ENCODE results near the gene PIGX.
"Not testable (repeated sequence)": the region's sequence is repeated elsewhere in the genome, so short reads cannot be mapped to it uniquely, and the experiment has no call there.

The PIGX gene

DNA sequence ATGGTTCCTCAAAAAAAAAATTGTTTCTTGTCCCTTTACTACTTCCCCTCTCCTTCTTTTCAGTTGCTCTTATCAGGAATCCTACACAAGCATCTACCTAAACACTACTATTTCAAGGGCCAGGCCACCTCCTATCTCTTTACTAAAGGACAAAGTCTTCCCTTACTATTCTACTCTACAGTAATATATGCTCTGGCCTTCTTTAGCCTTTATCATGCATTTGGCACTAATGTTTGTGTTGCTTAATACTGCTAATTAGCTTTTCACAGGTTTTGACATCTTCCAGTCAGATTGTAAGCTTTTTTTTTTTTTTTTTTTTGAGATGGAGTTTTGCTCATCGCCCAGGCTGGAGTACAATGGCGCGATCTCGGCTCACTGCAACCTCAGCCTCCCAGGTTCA, 5.4 kb upstream of the PIGX start:
- no peak for DNase-seq

DNA sequence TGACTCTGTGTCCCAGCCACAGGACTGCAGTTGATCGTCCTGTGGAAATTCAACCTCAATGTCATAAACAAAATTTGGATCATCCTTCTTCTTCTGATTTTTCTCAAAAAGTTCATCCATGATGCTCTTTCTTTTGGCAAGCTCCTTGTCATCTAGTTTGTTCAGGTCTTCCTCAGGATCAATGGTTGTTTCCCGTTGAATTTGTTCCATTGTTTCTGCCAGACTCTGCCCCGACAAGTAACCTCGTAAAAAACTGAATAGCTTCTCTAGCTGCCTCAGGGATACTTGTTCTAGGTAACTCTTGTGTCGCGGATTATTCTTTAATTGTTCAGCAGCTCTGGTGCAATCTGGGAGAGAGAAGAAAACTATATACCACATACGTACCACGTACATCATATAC, 4.6 kb upstream of the PIGX start:
- no peak for DNase-seq

DNA sequence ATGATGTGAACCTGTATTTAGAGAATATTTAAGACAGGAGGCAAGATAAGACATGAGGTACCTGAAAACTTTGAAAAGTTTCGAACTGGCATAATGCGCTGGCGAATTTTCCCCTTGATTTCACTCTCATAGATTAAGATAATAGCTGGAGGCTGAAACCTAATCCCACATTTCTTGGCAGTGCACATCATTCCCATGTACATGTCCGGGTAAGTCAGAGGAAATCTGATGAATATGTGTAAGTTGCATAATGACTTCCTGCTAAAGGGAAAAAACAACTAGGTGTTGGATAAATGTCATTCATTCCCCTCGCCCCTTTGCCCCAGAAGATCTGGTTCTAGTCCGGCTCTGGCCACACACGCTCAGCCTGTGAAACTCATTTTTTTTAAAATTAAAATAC, 3.7 kb upstream of the PIGX start:
- no peak for DNase-seq

DNA sequence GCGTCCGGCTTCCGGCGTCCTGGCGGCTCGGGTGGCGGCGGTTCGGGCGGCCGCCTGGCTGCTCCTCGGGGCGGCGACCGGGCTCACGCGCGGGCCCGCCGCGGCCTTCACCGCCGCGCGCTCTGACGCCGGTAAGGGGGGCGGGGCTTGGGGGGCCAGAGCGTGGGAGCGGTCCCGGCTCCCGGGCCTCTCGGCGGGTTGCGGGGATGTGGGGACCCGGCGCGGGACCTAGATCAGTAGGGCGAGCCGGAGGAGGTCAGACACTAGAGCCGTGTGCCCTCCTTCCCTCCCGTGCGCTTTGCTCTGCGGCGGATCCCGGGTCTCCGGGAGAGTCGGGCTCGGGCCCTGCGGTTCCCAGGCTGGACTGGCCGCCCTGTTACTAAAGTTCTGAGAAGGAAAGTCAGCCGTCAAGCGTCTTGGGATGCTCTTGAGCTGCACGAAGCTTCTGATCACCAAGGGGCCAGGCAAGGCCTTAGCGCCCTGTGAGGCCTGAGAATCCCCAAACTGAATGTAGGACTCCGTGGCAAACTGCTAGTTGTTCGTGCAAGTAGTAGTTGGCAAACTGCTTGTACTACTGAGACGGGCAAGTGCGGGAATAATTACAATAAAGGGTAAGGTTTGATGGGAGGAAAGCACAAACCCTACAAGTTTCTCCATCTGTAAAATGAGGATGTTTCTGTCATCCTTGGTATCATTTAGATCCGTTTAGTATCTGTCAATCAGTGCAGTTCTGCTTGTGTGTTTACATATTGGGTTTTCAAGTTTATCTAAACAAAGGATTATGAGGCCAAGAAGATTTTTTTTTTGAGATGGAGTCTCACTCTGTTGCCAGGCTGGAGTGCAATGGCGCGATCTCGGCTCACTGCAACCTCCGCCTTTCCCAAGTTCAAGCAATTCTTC, 587 bp downstream of the PIGX start:
- peak; percentile 78 for DNase-seq

DNA sequence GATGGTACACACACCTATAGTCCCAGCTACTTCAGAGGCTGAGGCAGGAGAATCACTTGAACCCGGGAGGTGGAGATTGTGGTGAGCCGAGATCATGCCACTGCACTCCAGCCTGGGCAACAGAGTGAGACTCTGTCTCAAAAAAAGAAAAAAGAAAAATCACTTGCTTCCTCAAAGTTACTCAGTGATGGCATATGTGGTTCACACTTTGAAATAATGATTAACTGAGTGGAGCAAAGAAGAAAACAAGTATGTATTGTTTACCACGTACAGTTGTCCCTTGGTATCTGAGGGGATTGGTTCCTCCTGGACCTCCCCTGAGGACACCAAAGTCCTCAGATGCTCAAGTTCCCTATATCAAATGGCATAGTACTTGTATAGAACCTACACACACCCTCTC, 5.0 kb downstream of the PIGX start:
- DNase-seq, result not testable (repeated sequence)

DNA sequence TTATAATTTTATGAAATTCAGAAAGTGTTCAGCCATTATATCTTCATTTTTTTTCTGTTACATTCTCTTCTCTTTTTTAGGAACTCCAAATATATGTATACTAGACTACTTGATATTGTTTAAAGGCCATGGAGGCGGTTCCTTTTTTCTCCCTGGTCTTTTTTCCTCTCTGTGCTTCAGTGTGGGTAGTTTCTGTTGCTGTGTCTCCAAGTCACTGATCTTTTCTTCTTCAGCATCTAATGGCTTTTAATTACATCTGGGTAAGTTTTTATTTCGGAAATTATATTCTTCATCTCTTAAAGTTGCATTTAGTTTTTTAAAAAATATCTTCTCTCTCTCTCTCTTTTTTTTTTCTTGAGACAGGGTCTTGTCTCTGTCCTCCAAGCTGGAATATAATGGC, 8.9 kb downstream of the PIGX start:
- no peak for DNase-seq

DNA sequence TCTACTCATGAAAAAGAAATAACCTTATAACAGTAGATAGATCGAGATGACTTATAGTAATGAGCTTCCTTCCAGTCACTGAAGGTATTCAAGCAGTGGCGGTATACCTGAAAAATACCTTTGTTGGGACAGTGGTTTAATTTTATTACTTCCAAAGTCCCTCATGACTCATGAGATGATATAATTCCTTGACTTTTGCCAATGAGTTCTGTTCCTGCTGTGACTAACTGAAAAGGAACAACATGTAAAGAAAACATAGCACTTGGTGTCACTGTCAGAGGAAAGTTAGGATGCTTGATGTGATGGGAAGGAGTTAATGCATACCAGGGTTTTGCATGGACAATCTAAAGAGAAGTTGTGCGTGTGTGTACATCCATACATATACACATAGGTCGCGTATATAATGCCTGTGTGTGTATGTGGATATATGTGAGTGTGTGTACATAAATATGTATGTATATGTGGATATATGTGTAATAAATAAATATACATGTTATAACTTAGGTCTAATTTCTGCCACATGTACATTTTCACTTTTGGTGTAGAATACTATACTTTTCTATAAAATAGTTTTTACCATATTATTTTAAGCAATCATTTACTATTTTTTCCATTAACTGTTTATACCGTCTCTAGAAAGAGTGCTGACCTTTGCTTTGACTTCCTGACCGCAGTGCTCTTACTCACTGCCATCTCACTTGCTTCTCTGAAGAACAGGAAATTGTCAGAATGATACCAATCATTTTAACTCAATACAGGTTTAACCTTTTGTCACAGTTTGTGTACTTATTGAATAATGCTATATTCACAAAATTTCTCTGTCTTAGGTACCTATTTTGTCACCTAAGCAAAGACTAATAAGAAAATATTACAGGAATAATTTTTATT, 14.9 kb downstream of the PIGX start:
- DNase-seq, result no peak

DNA sequence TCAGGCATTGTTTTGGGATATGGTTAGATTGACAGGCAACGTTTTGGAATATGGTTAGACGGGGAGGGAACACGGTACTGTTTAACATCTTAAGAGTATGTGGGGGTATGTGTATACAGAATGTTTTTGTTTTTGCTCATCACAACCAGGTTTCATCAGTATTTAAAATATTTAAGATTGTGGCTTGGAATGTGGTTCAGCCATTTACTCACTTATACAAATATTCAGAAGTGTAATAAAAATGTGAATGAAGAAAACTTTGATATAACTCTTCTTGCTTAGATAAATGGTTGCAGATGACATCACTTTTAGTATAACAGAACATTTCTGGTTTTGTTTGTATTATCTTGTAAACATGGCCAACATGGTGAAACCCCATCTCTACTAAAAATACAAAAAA, 23.6 kb downstream of the PIGX start:
- no peak for DNase-seq

DNA sequence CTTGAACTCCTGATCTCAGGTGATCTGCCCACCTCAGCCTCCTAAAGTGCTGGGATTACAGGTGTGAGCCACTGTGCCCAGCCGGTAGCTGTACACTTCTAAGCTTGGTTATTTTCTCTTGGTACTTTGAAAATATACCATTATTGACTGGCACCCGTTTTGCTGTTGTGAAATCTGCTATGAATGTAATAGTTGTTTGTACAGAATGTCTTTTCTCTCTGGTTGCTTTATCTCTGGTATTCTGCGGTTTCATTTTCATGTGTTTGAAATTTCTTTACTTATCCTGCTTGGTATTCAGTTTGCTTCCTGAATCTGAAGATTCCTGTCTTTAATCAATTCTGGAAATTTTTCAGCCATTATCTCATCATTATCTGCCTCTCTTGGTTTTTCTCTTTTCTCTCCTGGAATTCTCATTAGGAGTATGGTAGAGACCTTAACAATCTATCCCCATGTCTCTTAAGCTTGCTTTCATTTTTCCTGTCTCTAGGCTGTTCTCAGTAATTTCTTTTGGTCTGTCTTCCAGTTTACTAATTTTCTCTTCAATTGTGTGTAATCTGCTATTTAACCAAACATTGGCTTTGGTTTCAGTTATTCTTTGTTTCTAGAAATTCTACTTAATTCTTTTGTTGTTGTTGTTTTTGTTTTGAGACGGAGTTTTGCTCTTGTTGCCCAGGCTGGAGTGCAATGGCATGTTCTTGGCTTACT, 24.6 kb downstream of the PIGX start:
- DNase-seq, result no peak

DNA sequence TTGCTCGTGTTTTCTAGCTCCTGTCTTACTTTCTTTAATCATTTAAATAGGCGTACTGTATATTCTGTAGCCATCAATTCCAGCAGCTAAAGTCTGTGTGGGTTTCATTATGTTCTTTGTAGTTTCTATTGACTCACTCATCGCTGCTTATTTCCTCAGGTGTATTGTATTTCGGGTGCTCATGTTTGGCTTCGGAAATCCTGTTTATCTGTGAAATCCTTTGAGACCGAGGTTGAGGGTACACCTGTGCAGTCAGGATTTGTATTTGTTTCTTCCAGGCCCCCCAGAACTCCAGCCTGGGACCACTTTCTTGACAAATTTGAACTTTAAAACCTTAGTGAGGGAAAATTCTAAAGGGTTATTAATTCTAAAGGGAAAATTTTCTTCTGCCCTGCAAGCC, 25.5 kb downstream of the PIGX start:
- DNase-seq, result no peak

DNA sequence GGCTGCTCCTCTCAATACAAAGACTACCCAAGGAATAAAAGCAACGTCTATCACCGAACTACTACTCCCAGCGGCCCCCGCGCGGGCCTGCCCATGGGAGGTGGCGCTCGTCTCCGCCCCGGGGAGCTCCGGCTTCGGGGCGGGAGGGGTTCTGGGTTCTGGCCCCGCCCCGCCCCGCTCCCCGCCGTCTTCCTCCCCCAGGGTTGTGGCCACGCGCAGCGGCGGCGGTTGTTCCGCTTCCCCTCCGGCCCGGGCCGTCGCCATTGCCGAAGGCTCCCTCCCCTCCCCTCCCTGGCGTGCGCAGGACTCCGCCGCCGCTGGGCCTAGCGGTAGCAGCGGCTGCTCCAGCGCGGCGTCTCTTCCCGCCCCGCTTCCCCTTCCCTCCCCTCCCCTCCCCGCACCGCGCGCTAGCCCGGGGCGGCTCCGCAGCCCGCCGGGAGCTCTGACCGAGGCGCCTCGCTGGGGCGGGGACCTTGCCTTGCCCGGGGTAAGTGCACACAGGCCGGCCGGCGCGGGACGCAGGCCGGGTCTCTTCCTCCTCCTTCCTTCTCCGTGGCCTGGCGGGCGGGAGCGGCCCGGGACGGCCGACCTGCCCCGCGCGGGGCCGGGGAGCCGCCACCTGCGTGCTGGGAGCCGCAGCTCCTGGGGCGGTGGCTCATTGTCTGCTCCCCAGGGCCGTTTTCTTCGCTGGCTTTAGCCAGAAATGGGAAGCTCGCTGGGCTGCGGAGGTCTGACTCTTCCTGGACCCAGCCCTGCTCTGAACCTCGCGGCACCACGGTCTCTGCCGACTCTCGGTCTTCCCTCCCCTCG, 27.7 kb downstream of the PIGX start, which contains the start of gene PAK2:
Gene PAK2, plus strand, starts transcription at position 187 of the 810 bp plus-strand sequence. CDS start 42,790 bp downstream, outside the sequence.
- peak; percentile 92 for DNase-seq

DNA sequence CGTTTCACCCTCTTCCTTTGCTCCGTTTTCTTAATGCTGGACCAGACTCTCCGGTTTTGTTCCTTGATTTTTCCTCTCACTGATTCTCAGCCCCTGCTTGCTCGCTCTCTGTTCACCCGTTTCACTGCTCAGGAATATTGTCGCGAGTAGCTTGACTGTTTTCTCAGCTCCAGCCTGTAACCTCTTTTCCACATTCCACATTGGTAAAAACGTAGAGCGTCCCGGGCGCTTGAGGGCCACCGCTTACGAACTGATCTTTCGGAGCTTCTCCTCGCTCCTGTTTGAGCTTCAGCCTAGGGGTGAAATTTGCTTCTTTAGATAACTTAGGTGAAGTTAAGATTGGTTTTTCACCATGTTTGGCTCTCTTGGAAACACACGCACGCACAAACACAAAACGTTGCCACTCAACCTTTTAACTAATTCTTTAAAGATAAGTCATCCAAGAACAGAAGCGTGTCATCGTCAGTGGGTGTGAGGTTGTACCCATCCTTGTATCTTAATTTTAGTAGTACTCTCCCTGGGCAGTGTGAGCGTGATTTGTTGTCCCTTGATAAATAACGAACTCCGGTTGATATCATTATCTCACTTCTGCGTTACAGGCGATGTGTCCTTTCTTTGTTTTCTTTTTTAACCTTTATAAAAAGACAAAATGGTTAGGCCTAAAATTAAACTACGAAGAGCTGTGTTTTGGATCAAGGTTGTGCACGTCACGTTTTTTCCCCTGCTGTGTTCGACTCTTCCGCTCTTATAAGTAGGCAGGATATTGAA, 28.5 kb downstream of the PIGX start:
- peak; percentile 56 for DNase-seq

DNA sequence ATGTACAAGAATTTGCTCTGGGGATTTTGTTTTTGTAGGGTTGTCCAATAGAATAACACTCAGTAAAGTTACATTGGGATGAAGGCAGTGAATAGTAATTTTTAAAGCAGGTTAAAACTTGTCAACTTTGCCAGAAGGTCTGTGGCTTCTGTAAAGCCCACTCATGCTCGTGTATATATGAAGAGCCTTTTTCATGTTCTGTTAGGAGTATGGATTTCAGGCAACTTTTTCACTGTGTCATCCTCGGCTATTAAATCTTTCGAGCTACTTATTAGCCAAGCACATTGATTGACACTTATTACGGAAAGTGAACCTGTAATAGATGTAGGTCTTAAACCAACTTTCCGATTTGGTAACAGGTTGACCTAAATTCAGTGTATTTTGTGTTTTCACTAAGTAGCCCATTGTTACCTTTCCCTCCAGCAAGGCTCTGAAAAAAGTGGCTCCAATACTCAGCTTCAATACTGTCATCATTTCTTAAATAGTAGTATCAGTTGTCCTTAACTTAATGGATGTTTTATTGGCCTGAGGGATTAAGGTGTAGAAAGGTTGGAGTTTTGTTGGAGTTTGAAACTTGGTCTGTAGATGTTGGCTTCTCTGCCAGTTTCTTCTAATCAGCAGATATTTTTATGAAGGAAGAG, 29.2 kb downstream of the PIGX start:
- no peak for DNase-seq

DNA sequence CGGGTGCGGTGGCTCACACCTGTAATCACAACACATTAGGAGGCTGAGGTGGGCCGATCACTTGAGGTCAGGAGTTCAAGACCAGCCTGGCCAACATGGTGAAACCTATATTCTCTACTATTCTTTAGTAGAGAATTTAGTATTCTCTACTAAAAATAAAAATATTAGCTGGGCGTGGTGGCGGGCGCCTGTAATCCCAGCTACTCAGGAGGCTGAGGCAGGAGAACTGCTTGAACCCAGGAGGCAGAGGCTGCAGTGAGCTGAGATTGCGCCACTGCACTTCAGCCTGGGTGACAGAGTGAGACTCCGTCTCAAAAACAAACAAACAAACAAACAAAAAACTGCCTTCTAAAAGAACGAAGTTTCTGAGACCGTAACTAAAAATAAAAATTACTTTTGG, 31.4 kb downstream of the PIGX start:
- not testable (repeated sequence) for DNase-seq

DNA sequence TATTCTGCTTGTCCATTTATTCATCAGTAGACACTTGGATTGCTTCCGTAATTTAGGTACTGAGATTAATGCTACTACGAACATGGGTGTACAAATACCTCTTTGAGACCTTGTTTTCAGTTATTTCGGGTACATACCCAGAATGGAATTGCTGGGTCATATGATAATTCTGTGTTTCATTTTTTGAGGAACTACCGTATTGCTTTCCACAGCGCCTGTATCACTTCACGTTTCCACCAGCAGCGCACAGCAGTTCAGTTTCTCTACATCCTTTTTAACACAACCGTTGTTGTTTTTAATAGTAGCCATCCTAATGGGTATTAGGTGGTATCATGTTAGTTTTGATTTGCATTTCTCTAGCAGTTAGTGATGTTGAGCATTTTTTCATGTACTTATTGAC, 36.9 kb downstream of the PIGX start:
- DNase-seq, result no peak

DNA sequence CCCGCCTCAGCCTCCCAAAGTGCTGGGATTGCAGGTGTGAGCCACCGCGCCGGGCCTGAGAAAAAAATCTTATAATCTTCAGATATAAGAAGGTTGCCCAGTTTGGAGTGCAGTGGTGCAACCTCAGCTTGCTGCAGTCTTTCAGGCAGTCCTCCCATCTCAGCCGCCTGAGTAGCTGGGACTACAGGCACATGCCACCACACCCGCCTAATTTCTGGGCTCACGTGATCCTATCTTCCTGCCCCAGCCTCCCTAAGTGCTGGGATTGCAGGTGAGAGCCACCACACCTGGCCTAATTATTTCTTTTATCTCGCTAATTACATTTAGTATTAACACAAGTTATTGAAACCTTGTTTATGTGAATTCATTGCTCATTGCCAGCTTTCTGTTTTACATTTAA, 41.0 kb downstream of the PIGX start:
- no peak for DNase-seq

DNA sequence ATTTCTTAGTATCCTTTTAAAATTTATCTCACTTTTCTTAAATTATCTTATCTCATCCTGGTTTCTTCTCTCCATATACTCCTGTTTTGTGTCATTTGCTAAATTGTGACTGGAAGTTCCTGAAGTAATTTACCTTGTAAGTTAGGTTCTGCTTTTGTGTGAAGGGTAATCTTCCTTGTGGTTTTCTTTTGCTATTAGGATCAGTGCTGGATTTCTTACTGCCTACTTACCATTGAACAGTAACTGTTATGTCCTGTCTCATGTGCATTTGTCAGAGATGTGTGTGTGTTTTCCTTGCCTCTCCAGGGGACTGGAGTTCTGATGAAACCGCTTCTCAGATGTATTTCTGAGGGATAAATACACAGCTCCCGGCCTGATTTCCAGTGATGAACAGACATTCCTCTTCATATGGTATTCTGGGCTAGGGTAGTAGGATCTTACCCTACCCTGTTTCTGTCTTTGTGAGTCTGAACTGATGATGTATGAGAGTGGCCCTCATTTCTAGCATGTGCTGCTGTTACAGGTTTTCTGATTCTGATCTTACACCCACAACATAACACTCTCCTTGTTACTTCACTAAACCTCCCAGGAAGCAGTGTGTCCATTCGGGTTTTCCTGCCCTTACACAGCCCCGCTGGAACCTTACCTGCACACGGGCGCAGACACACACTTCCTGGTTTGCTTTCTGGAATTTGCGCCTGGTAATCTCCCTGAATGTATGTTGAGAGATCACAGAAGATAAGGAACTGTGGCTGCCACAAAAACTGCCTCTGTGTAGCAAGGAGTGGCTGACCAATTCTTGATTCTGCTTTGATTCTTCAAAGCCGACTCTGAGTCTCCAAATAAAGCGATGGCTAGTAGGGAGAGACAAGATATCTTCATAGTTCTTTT, 42.2 kb downstream of the PIGX start:
- DNase-seq, result no peak

DNA sequence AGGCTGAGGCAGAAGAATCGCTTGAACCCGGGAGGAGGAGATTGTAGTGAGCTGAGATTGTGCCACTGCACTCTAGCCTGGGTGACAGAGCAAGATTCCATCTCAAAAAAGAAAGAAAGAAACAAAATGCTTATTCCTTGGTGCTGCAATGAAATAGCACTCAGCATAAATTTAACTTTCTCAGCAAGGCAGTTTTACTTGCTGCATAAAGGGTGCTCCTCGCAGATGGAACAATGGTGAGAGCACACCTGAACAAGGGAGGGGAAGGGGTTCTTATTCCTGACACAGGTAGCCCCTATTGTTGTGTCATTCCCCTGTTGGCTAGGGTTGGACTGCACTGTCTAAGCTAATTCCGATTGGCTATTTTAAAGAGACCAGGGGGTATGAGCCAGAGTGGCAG, 44.6 kb downstream of the PIGX start:
- DNase-seq, result no peak

DNA sequence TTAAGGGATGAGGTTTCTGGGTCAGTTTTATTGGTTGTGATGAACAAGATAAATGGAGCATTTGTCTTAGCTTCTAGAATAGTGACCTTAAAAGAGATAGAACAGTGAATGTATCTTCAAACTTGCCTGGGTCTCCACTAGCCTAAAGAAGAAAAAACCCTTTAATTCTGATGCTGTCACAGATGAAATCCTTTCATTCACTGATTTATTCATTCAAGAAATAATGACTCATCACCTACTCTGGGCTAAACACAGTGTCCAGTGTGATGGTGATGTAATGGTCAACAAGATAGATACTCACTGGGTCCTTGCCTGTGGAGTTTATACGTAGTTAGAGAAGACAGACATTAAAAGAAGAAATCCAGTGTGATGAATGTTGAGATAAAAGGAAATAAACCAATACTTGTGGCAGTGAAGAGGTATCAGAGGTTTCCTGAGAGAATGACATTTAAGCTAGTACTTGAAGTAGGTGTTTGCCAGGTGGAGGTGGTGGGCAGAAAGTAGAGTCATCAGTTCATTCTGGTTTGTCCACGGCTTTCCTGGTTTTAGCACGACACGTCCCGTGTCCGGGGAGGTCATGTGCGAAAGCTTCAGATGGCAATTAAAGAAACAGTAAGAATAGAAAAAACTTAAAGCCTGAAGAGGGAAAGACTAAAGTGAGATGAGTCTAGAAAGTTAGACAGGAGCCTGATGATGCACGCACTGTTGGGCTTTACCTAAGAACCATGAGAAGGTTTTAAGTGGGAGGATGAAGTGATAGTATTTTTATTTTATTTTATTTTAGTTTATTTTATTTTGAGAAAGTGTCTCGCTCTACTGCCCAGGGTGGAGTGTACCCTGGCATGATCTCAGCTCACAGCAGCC, 45.9 kb downstream of the PIGX start:
- DNase-seq, result no peak

Measured in NCI-H1105 (cell line).